ENCODE measurements around the gene PTPRB.

DNA sequence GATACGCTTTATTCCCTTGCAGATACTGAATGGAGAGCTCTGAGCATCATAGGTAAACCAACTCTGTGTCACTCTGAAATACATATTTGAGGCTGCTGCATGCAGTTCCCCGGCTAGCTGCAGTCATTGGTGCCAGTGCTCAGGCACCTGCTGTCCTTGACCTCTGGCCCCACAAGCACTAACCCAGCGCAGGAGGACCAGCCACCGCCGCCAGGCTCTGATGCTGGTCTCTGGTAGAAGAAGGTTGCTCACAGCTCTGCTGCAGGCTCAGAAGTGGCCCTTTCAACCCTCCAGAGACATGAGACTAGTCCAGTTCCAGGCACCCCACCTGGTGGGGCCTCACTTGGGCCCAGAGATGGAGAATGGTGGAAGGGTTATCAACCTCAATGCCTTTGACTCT, 34.5 kb upstream of the PTPRB start:
- TF ChIP-seq, protein P1, sequence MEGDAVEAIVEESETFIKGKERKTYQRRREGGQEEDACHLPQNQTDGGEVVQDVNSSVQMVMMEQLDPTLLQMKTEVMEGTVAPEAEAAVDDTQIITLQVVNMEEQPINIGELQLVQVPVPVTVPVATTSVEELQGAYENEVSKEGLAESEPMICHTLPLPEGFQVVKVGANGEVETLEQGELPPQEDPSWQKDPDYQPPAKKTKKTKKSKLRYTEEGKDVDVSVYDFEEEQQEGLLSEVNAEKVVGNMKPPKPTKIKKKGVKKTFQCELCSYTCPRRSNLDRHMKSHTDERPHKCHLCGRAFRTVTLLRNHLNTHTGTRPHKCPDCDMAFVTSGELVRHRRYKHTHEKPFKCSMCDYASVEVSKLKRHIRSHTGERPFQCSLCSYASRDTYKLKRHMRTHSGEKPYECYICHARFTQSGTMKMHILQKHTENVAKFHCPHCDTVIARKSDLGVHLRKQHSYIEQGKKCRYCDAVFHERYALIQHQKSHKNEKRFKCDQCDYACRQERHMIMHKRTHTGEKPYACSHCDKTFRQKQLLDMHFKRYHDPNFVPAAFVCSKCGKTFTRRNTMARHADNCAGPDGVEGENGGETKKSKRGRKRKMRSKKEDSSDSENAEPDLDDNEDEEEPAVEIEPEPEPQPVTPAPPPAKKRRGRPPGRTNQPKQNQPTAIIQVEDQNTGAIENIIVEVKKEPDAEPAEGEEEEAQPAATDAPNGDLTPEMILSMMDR (IDR thresholded peaks at IDR 0.05): no peak
- no peak for TF ChIP-seq POLR2A (IDR thresholded peaks at IDR 0.05)
